ENCODE data around the gene OCA2.

- TF ChIP-seq, protein P1, sequence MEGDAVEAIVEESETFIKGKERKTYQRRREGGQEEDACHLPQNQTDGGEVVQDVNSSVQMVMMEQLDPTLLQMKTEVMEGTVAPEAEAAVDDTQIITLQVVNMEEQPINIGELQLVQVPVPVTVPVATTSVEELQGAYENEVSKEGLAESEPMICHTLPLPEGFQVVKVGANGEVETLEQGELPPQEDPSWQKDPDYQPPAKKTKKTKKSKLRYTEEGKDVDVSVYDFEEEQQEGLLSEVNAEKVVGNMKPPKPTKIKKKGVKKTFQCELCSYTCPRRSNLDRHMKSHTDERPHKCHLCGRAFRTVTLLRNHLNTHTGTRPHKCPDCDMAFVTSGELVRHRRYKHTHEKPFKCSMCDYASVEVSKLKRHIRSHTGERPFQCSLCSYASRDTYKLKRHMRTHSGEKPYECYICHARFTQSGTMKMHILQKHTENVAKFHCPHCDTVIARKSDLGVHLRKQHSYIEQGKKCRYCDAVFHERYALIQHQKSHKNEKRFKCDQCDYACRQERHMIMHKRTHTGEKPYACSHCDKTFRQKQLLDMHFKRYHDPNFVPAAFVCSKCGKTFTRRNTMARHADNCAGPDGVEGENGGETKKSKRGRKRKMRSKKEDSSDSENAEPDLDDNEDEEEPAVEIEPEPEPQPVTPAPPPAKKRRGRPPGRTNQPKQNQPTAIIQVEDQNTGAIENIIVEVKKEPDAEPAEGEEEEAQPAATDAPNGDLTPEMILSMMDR (IDR thresholded peaks at IDR 0.05), result no peak
- no peak for TF ChIP-seq POLR2A (IDR thresholded peaks at IDR 0.05)
These were observed 286.0 kb downstream of the OCA2 start for GRCh38 chr15:27813139-27813538.

All from heart left ventricle (tissue), 13 donors.